HFF-Myc (cell line): ENCODE measurements around the gene GRIK1.

Experiments
- DNase-seq: peaks from one replicate; pipeline ENCODE4 v3.0.0-alpha.2; 2011; ENCODE audit warnings: low read depth; ENCODE audit errors: extremely low read depth
- H3K4me3 ChIP-seq: replicated peaks from 2 replicates; pipeline ENCODE4 v1.5.1; 2011; ENCODE audit warnings: low read depth, mild to moderate bottlenecking, control low read depth, low read length
- TF ChIP-seq, protein P1 (sequence below): IDR thresholded peaks from 2 replicates; pipeline ENCODE4 v1.5.1; 2012; ENCODE audit warnings: mild to moderate bottlenecking, low read depth, low read length, control low read depth; ENCODE audit errors: missing control alignments

GRIK1 gene

DNA sequence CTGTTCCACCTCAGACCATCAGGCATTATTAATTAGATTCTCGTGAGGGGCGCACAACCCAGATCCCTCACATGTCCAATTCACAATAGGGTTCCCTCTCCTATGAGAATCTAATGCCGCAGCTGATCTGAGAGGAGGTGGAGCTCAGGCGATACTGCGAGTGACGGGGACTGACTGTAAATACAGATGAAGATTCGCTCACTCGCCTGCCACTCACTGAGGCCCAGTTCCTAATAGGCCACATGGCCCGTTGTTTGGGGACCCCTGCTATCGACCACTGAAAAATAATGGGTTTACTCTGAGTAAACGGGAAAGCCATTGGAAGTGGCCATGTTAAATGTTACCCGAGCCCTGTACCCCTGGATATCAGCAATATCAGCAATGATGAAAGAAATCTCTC, 65.9 kb downstream of the GRIK1 start:
- TF ChIP-seq, protein P1, sequence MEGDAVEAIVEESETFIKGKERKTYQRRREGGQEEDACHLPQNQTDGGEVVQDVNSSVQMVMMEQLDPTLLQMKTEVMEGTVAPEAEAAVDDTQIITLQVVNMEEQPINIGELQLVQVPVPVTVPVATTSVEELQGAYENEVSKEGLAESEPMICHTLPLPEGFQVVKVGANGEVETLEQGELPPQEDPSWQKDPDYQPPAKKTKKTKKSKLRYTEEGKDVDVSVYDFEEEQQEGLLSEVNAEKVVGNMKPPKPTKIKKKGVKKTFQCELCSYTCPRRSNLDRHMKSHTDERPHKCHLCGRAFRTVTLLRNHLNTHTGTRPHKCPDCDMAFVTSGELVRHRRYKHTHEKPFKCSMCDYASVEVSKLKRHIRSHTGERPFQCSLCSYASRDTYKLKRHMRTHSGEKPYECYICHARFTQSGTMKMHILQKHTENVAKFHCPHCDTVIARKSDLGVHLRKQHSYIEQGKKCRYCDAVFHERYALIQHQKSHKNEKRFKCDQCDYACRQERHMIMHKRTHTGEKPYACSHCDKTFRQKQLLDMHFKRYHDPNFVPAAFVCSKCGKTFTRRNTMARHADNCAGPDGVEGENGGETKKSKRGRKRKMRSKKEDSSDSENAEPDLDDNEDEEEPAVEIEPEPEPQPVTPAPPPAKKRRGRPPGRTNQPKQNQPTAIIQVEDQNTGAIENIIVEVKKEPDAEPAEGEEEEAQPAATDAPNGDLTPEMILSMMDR, result no peak
- no peak overlapping the region for H3K4me3 ChIP-seq
- DNase-seq, result no peak

DNA sequence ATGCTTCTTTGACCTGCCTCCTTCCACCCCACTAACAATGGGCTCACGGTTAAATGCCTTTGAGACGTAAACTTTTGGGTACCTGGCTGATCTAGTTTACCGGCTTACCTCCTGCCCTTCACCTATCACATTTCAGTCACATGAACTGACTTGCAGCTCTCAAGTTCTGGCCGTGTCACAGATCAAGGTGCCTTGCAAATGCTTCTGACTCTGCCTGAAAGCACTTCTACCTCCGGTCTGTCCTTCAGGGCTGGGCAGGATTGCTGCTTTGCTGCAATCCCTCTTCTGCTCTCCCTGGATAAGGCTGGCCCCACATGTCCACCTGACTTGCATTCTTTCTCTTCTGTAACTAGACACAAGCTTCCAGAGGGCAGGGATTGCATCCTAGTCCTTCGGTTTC, 69.0 kb downstream of the GRIK1 start:
- TF ChIP-seq, protein P1, result no peak
- no peak overlapping the region for H3K4me3 ChIP-seq
- no peak for DNase-seq

DNA sequence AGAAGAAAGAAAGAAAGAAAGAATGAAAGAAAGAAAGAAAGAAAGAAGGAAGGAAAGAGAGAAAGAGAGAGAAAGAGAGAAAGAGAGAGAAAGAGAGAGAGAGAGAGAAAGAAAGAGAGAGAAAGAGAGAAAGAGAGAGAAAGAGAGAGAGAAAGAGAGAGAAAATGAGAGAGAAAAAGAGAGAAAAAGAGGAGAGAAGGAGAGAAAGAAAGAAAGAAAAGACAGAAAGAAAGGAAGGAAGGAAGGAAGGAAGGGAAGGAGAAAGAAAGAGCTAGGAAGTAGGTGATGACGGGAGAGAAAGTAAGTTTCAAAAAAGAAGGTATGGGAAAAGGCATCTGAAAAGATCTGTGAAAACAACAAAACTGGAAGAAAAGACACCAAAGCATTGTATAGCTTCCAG, 72.0 kb downstream of the GRIK1 start:
- TF ChIP-seq, protein P1, result no peak
- DNase-seq, result no peak

DNA sequence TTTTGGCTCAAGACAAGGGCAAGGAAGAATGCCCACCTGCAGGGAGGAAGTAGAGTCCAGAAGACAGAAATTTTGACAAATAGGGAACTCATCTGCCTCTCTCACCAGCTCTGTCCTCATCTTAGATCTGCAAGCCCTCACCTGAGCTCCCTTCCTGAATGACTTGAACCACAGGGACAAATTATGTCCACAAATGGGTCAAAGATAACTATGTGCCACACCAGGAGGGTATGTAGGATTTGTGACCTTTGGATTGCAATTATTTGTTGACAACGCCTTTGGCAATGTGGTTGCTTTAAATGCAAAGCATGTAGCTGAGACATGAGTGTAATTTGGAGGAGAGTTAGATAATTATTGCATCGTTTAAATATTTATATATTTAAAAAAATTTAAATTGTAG, 79.5 kb downstream of the GRIK1 start:
- no peak overlapping the region for H3K4me3 ChIP-seq

More for the DNA sequence above, 72.0 kb downstream of the GRIK1 start:
- no peak overlapping the region for H3K4me3 ChIP-seq

DNA sequence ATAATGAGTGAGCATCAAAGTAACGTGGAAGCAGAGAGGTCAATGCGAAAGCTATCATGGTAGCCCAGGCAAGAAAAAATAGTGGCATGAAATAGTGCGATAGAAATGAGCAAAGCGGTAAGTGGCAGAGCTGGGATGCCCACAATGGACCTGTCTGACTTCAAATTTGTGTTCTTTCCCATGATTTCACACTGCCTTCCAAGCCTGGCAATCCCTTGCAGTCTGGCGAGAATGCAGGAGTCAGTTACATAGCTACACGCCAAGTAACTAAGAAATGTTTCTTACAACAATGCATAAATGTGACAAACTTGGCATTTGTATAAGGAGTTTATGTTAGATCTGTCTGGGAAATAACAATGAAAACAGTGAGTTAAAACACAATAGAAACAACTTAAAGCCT, 82.6 kb downstream of the GRIK1 start:
- no peak for DNase-seq
- TF ChIP-seq, protein P1, result no peak
- H3K4me3 ChIP-seq, result no peak overlapping the region

More for the DNA sequence above, 79.5 kb downstream of the GRIK1 start:
- no peak for DNase-seq
- TF ChIP-seq, protein P1, result no peak

DNA sequence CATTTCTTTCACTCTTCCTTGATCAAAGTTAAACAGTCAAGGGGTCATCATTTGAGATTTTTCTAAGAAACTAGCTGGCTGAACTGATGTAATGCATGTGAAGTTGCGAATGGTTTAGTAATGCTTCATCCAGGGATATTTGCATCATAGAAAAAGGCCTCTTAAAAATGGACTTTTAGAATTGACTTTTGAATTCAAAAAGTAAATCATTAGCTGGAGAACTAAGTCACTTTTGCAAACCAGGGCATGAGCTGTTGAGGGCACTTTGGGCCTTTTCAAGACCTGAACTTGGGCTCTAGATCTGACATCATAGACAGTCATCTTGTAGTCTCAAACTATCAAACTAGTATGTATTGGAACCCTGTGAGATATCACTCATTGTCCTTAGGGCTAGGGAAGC, 85.0 kb downstream of the GRIK1 start:
- TF ChIP-seq, protein P1, result no peak
- H3K4me3 ChIP-seq, result no peak overlapping the region
- DNase-seq, result no peak

DNA sequence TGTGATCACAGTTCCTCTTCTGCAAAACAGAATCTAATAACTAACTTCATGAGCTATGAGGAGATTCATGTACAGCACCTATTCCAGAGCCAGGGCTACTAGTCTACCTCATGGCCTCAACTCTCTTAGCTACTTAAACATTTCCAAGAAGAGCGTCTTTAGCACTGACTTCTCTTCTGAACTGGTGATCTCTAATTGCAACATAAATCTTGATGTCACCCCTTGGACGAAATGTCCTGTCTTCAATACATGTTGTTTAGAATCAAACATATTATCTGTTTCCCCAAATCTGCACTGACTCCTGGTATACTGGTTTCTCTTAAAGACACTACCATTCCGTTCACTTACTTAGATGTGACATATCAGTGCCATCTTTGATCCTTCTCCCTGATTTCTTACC, 88.2 kb downstream of the GRIK1 start:
- H3K4me3 ChIP-seq, result no peak overlapping the region
- DNase-seq, result no peak
- TF ChIP-seq, protein P1, result no peak
